Neural cell (in vitro differentiated cells): Measurements from ENCODE around the gene TRMT5.

ENCODE experiments used
- EZH2 ChIP-seq: fragments of 200-600, 300-800 bp; shearing (Covaris generic), sonication (generic); IDR thresholded peaks from 2 replicates; pipeline ENCODE4 v1.6.1; 2014; ENCODE audit warnings: antibody characterized with exemption, low read length, borderline replicate concordance, mild to moderate bottlenecking; ENCODE audit not compliant: insufficient read depth, poor library complexity, severe bottlenecking
- TF ChIP-seq, protein P1 (sequence below): fragments of 450-650 bp; IDR thresholded peaks from 2 replicates; pipeline ENCODE4 v1.5.1; 2014; ENCODE audit warnings: antibody characterized with exemption, mild to moderate bottlenecking, moderate library complexity; ENCODE audit not compliant: poor library complexity, severe bottlenecking

DNA sequence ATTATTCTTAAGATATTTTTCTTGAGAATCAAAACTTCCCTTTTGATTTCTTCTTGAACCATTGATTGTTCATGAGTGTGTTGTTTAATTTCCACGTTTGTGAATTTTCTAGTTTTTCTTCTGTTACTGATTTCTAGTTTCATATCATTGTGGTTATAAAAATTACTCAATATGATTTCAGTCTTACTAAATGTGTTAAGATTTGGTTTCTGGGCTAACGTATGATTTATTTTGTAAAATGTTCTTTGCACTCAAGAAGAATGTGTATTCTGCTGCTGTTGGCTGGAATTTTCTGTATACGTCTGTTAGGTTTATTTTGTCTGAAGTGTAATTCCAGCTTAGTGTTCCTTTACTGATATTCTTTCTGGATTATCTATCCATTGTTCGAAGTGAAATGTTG lies 24.7 kb downstream of the TRMT5 start:
- TF ChIP-seq, protein P1, sequence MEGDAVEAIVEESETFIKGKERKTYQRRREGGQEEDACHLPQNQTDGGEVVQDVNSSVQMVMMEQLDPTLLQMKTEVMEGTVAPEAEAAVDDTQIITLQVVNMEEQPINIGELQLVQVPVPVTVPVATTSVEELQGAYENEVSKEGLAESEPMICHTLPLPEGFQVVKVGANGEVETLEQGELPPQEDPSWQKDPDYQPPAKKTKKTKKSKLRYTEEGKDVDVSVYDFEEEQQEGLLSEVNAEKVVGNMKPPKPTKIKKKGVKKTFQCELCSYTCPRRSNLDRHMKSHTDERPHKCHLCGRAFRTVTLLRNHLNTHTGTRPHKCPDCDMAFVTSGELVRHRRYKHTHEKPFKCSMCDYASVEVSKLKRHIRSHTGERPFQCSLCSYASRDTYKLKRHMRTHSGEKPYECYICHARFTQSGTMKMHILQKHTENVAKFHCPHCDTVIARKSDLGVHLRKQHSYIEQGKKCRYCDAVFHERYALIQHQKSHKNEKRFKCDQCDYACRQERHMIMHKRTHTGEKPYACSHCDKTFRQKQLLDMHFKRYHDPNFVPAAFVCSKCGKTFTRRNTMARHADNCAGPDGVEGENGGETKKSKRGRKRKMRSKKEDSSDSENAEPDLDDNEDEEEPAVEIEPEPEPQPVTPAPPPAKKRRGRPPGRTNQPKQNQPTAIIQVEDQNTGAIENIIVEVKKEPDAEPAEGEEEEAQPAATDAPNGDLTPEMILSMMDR, result no peak
- no peak for TF ChIP-seq EZH2
